ENCODE results near the gene OR8K1.

OR8K1 gene

GRCh38 chr11:56353991-56354390 is 8.2 kb downstream of the OR8K1 start, which contains the start of gene OR8J1:
Gene OR8J1 (plus strand): TSS chr11:56354291. CDS start chr11:56360247, 5,956 bp downstream.
- H3K4me3 ChIP-seq (ENCODE audit: low read length) = no peak within 1 kb of the TSS
- no peak for TF ChIP-seq CTCF (conservative IDR thresholded peaks at IDR 0.05; ENCODE audit: low read depth, low read length)
- DNase-seq (ENCODE audit: low read depth) = no peak

DNA sequence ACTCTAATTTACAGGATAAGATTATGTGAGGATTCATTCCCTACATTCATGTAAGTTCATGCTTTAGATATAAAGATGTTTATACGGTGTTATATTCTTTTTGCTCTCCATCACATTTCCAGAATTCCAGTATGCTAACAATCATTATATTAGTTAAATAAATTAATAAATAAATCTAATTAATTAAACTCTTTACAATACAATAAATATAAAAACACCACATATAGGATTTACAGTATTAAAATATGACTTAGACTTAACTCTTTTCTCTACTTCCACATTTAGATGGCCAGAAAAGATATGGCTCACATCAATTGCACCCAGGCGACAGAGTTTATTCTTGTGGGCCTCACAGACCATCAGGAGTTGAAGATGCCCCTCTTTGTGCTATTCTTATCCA is 29.5 kb downstream of the OR8K1 start, which contains the start of gene OR8U1:
TSS of gene OR8U1 (plus strand) at position 301 of the 400 bp plus-strand sequence. CDS start at position 301, 0 bp downstream.
- no peak for TF ChIP-seq CTCF (conservative IDR thresholded peaks at IDR 0.05; ENCODE audit: low read depth, low read length)
- no peak for DNase-seq (ENCODE audit: low read depth)
- H3K4me3 ChIP-seq (ENCODE audit: low read length) = no peak within 1 kb of the TSS

- no peak for TF ChIP-seq CTCF (conservative IDR thresholded peaks at IDR 0.05; ENCODE audit: low read depth, low read length)
- no peak overlapping the region for H3K4me3 ChIP-seq (ENCODE audit: low read length)
- no peak for DNase-seq (ENCODE audit: low read depth)
These were observed 34.3 kb downstream of the OR8K1 start for GRCh38 chr11:56380120-56380519.

DNA sequence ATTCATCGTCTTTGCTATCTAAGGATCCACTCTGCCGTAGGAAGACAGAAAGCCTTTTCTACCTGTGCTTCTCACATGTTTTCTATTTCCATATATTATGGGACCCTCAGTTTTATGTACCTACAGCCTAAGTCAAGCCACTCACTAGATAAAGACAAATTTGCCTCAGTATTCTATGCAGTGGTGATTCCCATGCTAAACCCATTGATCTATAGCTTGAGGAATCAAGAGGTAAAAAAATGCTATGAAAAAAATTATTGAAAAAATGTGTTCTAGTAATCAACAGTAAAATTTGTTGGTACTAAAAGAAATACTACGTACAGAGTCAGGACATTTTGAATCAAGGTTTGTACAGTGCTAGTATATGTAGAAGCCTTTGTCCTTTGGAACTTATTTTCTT is 48.5 kb downstream of the OR8K1 start:
- no peak for DNase-seq (ENCODE audit: low read depth)
- no peak for TF ChIP-seq CTCF (conservative IDR thresholded peaks at IDR 0.05; ENCODE audit: low read depth, low read length)
- no peak overlapping the region for H3K4me3 ChIP-seq (ENCODE audit: low read length)

GRCh38 chr11:56396047-56396446 is 50.2 kb downstream of the OR8K1 start:
- no peak overlapping the region for H3K4me3 ChIP-seq (ENCODE audit: low read length)
- DNase-seq (ENCODE audit: low read depth) = no peak
- no peak for TF ChIP-seq CTCF (conservative IDR thresholded peaks at IDR 0.05; ENCODE audit: low read depth, low read length)
